Measurements from ENCODE around the gene RPS29. TPM values are rescaled to one million over a fixed set of nuclear protein-coding genes. Genes with fewer than 3 reads are reported as not detected.
"Not testable (repeated sequence)": the region's sequence is repeated elsewhere in the genome, so short reads cannot be mapped to it uniquely, and the experiment has no call there.

Gene RPS29
- total RNA-seq, 1 donor from 2014 or later = 1,006 TPM

GRCh38 chr14:49598485-49599300 lies 12.5 kb upstream of the RPS29 start, which contains the start of gene LRR1:
Gene LRR1, plus strand, starts transcription at chr14:49598940. Its CDS starts 81 bp downstream, at chr14:49599021.
- DNase-seq (ENCODE audit: low spot score) = peak; percentile 96

DNA sequence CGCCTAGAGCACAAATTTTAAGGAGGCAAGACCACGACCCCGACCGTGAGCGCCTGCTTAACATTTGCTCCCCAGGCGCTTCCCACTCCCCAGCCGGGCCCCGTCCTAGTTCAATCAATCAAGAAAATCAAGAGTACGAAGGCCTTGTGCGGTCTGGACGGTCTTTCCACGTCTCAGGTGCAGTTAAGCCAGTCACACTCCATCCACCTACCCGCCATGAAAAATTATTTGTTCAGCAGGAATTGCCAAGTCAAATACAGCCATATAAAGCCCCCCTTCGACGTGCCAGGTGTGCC lies 12.0 kb upstream of the RPS29 start:
- no peak for DNase-seq (ENCODE audit: low spot score)

GRCh38 chr14:49594347-49595091 lies 8.3 kb upstream of the RPS29 start:
- no peak for DNase-seq (ENCODE audit: low spot score)

DNA sequence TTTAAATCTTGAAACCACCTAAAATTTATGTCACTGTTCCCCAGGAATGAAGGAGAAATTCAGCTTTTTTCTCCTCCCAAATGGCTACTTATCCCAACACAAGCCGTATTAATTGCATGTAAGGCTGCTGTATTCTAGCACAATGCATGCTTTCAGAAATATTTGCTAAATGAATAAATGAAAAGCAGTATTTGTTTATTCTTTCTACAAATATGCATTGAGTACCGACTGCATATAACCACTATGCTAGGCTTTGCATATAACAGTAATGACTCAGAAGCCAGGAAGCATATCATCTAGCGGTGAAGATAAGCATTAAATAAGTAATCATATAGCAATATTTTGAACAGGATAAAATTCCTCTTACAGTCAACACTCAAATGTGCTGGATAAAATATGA lies 6.8 kb upstream of the RPS29 start:
- DNase-seq (ENCODE audit: low spot score) = no peak

DNA sequence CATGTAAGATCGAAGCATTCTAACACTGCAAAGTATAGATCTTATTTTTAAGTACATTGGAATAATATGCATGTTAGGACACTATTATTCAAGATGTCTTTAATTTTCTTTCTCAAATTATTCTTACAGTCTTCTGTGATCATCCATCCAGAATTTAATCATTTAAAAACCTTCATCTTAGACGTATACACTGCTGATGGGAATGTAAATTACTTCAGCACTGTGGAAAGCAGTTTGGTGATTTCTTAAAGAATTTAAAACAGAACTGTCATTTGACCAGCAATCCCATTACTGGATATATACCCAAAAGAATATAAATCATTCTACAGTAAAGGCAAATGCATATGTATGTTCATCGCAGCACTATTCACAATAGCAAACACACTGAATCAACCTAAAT lies 3.2 kb upstream of the RPS29 start:
- DNase-seq (ENCODE audit: low spot score) = no peak

GRCh38 chr14:49586673-49587460 lies 687 bp upstream of the RPS29 start:
- DNase-seq (ENCODE audit: low spot score) = no peak

- not testable (repeated sequence) for DNase-seq (ENCODE audit: low spot score)
These were observed 1.1 kb downstream of the RPS29 start for GRCh38 chr14:49584981-49585640.

GRCh38 chr14:49584058-49584457 lies 2.1 kb downstream of the RPS29 start:
- DNase-seq (ENCODE audit: low spot score) = no peak

DNA sequence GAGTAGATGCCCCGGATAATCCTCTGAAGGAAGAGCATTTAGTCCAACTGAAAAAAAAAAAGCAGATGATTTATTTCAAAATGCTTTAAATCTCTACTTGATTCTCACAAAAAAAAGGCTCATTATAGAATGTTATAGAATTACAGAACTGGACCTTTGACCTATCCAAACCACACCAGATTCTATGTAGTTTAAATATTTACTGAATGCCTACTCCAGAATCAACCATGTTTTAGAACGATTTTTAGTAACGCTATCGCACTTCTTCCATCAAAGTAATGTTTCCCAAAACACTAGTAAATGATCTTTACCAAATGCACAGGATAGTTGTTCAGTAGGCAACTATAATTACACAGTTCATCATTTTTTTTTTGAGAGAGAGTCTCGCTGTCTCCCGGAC lies 2.6 kb downstream of the RPS29 start:
- no peak for DNase-seq (ENCODE audit: low spot score)

GRCh38 chr14:49582113-49582977 lies 3.8 kb downstream of the RPS29 start:
- no peak for DNase-seq (ENCODE audit: low spot score)

GRCh38 chr14:49581209-49582112 lies 4.7 kb downstream of the RPS29 start:
- no peak for DNase-seq (ENCODE audit: low spot score)

GRCh38 chr14:49579841-49580240 lies 6.3 kb downstream of the RPS29 start:
- DNase-seq (ENCODE audit: low spot score) = no peak

GRCh38 chr14:49578141-49578540 lies 8.0 kb downstream of the RPS29 start:
- no peak for DNase-seq (ENCODE audit: low spot score)

DNA sequence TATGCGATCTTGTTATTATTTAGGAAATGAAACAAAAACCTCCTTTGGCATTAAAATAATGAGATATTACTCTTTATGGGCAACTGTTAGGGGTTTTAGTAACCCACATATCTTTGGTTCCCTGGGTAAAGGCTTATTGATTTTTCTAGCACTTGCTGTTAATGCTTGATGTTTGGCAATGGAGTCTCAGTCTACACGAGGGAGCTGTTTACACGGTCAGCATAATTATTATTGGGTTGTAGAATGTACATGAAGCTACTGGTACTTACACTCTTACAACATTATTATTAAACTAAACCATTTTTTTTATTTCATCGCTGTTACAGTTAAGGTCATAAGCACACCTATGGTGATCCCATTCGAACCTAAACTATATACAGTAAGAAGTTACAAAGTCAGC lies 12.1 kb downstream of the RPS29 start:
- DNase-seq (ENCODE audit: low spot score) = no peak

GRCh38 chr14:49569281-49569680 lies 16.9 kb downstream of the RPS29 start:
- DNase-seq (ENCODE audit: low spot score) = no peak

DNA sequence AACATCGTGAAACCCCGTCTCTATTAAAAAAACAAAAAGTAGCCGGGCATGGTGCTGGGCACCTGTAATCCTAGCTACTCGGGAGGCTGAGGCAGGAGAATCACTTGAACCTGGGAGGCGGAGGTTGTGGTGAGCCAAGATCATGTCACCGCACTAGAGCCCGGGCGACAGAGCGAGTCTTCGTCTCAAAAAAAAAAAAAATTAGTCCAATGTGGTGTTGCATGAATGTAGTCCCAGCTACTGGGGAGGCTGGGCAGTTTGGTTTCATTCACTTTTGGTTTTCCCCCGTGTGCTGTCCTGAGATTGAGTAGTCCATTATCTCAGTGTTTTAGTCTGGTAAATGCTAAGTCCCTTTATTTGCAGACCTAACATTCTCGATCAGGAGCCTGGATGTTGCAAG lies 19.5 kb downstream of the RPS29 start:
- no peak for DNase-seq (ENCODE audit: low spot score)

- DNase-seq (ENCODE audit: low spot score) = no peak
These were observed 26.0 kb downstream of the RPS29 start for GRCh38 chr14:49559979-49560768.

DNA sequence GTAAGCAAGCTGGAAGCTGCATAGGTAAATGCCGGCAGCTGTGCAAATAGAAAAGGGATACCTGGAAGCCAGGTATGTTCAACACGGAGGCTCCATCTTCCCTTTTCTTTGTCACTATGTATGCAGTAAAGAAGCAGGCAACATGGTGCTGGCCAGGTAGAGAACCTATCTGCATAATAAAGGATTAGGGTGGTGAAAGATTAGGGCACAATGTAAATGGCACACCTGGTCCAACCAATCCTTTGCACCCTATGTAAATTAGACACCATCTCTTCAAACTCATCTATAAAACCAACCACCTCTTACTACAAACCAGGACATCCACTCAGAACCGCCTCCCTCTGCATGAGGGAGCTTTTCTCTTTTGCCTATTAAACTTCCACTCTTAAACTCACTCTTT lies 32.3 kb downstream of the RPS29 start:
- no peak for DNase-seq (ENCODE audit: low spot score)

DNA sequence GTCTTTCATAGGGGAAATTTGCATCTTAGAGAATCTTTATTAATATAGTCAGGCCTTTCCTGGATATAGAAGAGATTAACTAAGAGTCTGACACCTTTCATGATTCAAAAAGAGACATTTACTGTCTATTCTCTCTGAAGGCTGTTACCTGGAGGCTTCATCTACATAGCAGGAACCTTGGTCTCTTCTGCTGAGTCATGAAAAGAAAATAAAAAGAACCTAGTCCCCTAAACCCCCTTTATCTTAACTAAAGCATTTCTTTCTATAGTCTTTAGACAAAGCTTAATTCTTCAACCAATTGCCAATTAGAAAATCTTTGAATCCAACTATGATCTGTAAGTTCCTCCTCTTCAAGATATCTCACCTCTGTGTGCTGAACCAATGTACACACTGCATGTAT lies 33.1 kb downstream of the RPS29 start:
- no peak for DNase-seq (ENCODE audit: low spot score)
